K562 (cell line): ENCODE results near the gene PI16. TPM values are rescaled to one million over a fixed set of nuclear protein-coding genes. Genes with fewer than 3 reads are reported as not detected.

Experiments used
- REST ChIP-seq, 2 experiments: fragments of 450-650 bp; formaldehyde crosslinking in 1 of 2; IDR thresholded peaks; 2 replicates each; pipeline versions ENCODE4 v1.4.0 to v1.6.1; 2014 to 2020; ENCODE audit warnings: mild to moderate bottlenecking in 2 of 2, borderline replicate concordance in 1 of 2, low read depth in 1 of 2
- polyA plus RNA-seq, 8 experiments: library from polyadenylated mRNA; depleted of rRNA in 4 of 8; stranded (reverse) in 5 of 8; unstranded in 3 of 8; fragments of >200 nt; fragmentation: Nextera tagmentation in 2 of 8; fragmentation: Illumina TruSeq in 1 of 8; extraction: Ambion mirVana in 2 of 8; extraction: Trizol in 1 of 8; gene quantifications; 2 replicates each; pipeline versions ENCODE4 v1.2.1 to v1.2.3, GENCODE V29; 2011 to 2014; ENCODE audit warnings: inconsistent platforms in 1 of 8, missing spikeins in 1 of 8
- total RNA-seq, 7 experiments: library from RNA; depleted of rRNA in 6 of 7; stranded (reverse); fragments of >200 nt in 6 of 7; fragmentation: Illumina TruSeq in 2 of 7; extraction: Trizol in 2 of 7; gene quantifications; 2 replicates each; pipeline versions ENCODE4 v1.2.1 to v1.2.3, GENCODE V29; 2011 to 2021; ENCODE audit warnings: low replicate concordance in 1 of 7

Gene PI16
- total and polyA plus RNA-seq, 9 of the 15 experiments (the other 6 are each of a cell fraction or from before 2014, with no cell fraction given), result 0.06 to 0.18 TPM; not detected in 7

GRCh38 chr6:36977470-36977941 is 23.0 kb downstream of the PI16 start (continued):
- TF ChIP-seq REST (IDR thresholded peaks at IDR 0.05; ENCODE audit: borderline replicate concordance) (peak; percentile 35; the same call in 1 of the 2 replicates), REST (CRISPR knock-in tag; IDR thresholded peaks at IDR 0.05; ENCODE audit: low read depth) (no peak)
